Thyroid gland (tissue), 4 donors: ENCODE results near the gene PRRC1.

Experiments
- POLR2A ChIP-seq, 2 donors: fragments of 450-650 bp; IDR thresholded peaks; one replicate each; pipeline ENCODE4 v1.6.1; 2017; ENCODE audit warnings: antibody characterized with exemption in 2 of 2, mild to moderate bottlenecking in 2 of 2, moderate library complexity in 1 of 2
- TF ChIP-seq, protein P1 (sequence below), 6 experiments: fragments of 200-600 bp in 3 of 6; fragments of 450-650 bp in 3 of 6; sonication (generic) in 3 of 6; IDR thresholded peaks; one replicate each; pipeline ENCODE4 v1.5.1; 2016 to 2019; ENCODE audit warnings: antibody characterized with exemption in 6 of 6, mild to moderate bottlenecking in 2 of 6, inconsistent platforms in 1 of 6, moderate library complexity in 1 of 6

DNA sequence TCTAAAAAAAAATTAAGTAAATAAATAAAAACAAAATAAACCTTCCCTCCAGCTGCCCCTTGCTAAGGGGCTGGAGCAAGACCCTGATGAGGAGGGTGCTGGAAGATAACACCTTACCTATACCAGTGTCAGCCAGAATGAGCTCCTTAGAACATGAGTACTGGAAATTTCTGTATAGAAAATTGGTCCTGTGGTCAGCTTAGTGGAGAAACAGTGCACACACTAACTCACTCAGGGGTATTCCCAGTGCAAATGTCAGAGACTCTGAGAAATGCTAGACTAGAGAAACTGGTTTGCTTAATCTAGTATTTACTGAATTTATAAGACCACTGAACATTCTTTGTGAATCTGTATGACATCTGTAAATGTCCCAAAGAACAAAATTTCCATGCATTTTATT lies 69.4 kb downstream of the PRRC1 start:
- TF ChIP-seq POLR2A (IDR thresholded peaks at IDR 0.05) = no peak
- TF ChIP-seq, protein P1, sequence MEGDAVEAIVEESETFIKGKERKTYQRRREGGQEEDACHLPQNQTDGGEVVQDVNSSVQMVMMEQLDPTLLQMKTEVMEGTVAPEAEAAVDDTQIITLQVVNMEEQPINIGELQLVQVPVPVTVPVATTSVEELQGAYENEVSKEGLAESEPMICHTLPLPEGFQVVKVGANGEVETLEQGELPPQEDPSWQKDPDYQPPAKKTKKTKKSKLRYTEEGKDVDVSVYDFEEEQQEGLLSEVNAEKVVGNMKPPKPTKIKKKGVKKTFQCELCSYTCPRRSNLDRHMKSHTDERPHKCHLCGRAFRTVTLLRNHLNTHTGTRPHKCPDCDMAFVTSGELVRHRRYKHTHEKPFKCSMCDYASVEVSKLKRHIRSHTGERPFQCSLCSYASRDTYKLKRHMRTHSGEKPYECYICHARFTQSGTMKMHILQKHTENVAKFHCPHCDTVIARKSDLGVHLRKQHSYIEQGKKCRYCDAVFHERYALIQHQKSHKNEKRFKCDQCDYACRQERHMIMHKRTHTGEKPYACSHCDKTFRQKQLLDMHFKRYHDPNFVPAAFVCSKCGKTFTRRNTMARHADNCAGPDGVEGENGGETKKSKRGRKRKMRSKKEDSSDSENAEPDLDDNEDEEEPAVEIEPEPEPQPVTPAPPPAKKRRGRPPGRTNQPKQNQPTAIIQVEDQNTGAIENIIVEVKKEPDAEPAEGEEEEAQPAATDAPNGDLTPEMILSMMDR (IDR thresholded peaks at IDR 0.05) = no peak
